Stimulated activated CD4-positive, alpha-beta T cell treated with anti-CD3 and anti-CD28 coated beads, Interleukin-1b, Interleukin-23, amount 100 ng/mL, for 24 hours (primary cell): ENCODE measurements around the gene SH2D1B.

ENCODE experiments used
- DNase-seq, 4 experiments: peaks; one replicate each; pipeline ENCODE4 v3.0.0-alpha.2; 2020; ENCODE audit warnings: low read depth in 4 of 4, low spot score in 1 of 4

The SH2D1B gene

GRCh38 chr1:162381941-162382750, 29.8 kb downstream of the SH2D1B start:
- no peak for DNase-seq

- no peak for DNase-seq
These were observed 30.6 kb downstream of the SH2D1B start, which contains the start of gene C1orf226 for GRCh38 chr1:162381383-162381782. Gene C1orf226, plus strand, starts transcription at chr1:162381728. Its CDS starts 174 bp downstream, at chr1:162381902.

- no peak for DNase-seq
These were observed 31.7 kb downstream of the SH2D1B start for GRCh38 chr1:162380061-162380846.

GRCh38 chr1:162376691-162377090, 35.2 kb downstream of the SH2D1B start, which contains the start of gene SPATA46:
Gene SPATA46, minus strand, starts transcription at chr1:162376854. Its CDS starts 64 bp downstream, at chr1:162376790.
- DNase-seq = no peak

GRCh38 chr1:162375463-162375862, 36.5 kb downstream of the SH2D1B start:
- DNase-seq = no peak

- no peak for DNase-seq
These were observed 37.5 kb downstream of the SH2D1B start for GRCh38 chr1:162374406-162374805.

- DNase-seq = no peak
These were observed 38.2 kb downstream of the SH2D1B start for GRCh38 chr1:162373541-162374260.

GRCh38 chr1:162373072-162373427, 38.9 kb downstream of the SH2D1B start:
- no peak for DNase-seq

- DNase-seq = no peak
These were observed 39.5 kb downstream of the SH2D1B start for GRCh38 chr1:162372159-162373071.

GRCh38 chr1:162371611-162372010, 40.3 kb downstream of the SH2D1B start:
- no peak for DNase-seq

- DNase-seq = no peak
These were observed 41.2 kb downstream of the SH2D1B start for GRCh38 chr1:162370721-162371120.

GRCh38 chr1:162370161-162370560, 41.8 kb downstream of the SH2D1B start:
- DNase-seq = no peak

- no peak for DNase-seq
These were observed 42.4 kb downstream of the SH2D1B start for GRCh38 chr1:162369571-162369970.

- no peak for DNase-seq
These were observed 43.5 kb downstream of the SH2D1B start for GRCh38 chr1:162368451-162368850.

- DNase-seq = no peak
These were observed 44.2 kb downstream of the SH2D1B start for GRCh38 chr1:162367772-162368171.

- DNase-seq = no peak
These were observed 44.9 kb downstream of the SH2D1B start for GRCh38 chr1:162367073-162367472.

GRCh38 chr1:162366671-162367070, 45.3 kb downstream of the SH2D1B start:
- no peak for DNase-seq

- DNase-seq = no peak
These were observed 45.8 kb downstream of the SH2D1B start for GRCh38 chr1:162366149-162366548.

GRCh38 chr1:162365284-162366020, 46.5 kb downstream of the SH2D1B start:
- DNase-seq = no peak

- DNase-seq = no peak
These were observed 47.4 kb downstream of the SH2D1B start for GRCh38 chr1:162364498-162364897.
